CD4-positive, alpha-beta T cell (primary cell): ENCODE measurements around the gene IL17RA. TPM values are rescaled to one million over a fixed set of nuclear protein-coding genes. Genes with fewer than 3 reads are reported as not detected.

Experiments
- ATAC-seq: fragments of 200-7000 bp; cut with Tn5 transposase; one replicate; pipeline ENCODE4 v1.10.0; 2022; ENCODE audit warnings: mild to moderate bottlenecking; ENCODE audit not compliant: poor library complexity
- CTCF ChIA-PET: fragments of 350-600 bp; sonication (Branson Sonifier 250); formaldehyde crosslinking; loops from one replicate; lab custom pipeline; 2021; ENCODE audit warnings: antibody characterized with exemption, inconsistent platforms; lab: Charles Lee
- POLR2A ChIA-PET: fragments of 350-600 bp; sonication (Branson Sonifier 250); formaldehyde crosslinking; loops from one replicate; lab custom pipeline; 2021; ENCODE audit warnings: antibody characterized with exemption, inconsistent platforms; lab: Charles Lee
- DNase-seq, 14 experiments: peaks; one replicate each; pipeline ENCODE4 v3.0.0-alpha.2; 2013 to 2020; ENCODE audit warnings: mixed read lengths in 2 of 14
- H3K27ac ChIP-seq, 2 donors: one replicate each; pipeline versions ENCODE4 v1.5.1 to v1.7.0; 2013; ENCODE audit warnings: low read length in 2 of 2, low read depth in 1 of 2, mild to moderate bottlenecking in 1 of 2
- H3K27me3 ChIP-seq, 2 experiments: 1 replicate in 1 of 2; 2 replicates in 1 of 2; pipeline versions ENCODE4 v1.6.1 to v1.7.0; 2013; ENCODE audit warnings: low read length in 2 of 2, control low read depth in 1 of 2, mild to moderate bottlenecking in 1 of 2, moderate library complexity in 1 of 2; ENCODE audit not compliant: insufficient read depth in 2 of 2, control insufficient read depth in 1 of 2
- H3K36me3 ChIP-seq: one replicate; pipeline ENCODE4 v1.6.1; 2013; ENCODE audit warnings: low read length, control low read depth; ENCODE audit not compliant: insufficient read depth
- H3K4me1 ChIP-seq: one replicate; pipeline ENCODE4 v1.6.1; 2013; ENCODE audit warnings: low read length, control low read depth; ENCODE audit not compliant: insufficient read depth
- H3K4me3 ChIP-seq: one replicate; pipeline ENCODE4 v1.5.1; 2013; ENCODE audit warnings: mild to moderate bottlenecking, low read length, moderate library complexity
- H3K9me3 ChIP-seq, 2 experiments: 1 replicate in 1 of 2; 2 replicates in 1 of 2; pipeline versions ENCODE4 v1.6.1 to v1.7.0; 2013; ENCODE audit warnings: low read length in 2 of 2, mild to moderate bottlenecking in 2 of 2, control low read depth in 1 of 2, moderate library complexity in 1 of 2; ENCODE audit not compliant: control insufficient read depth in 1 of 2, insufficient read depth in 1 of 2
- H3K27ac Mint-ChIP-seq: one replicate; pipeline ENCODE4 v1.8.0; 2020; ENCODE audit warnings: mixed read lengths
- H3K27me3 Mint-ChIP-seq: one replicate; pipeline ENCODE4 v1.8.0; 2021; ENCODE audit warnings: mixed read lengths
- H3K36me3 Mint-ChIP-seq: one replicate; pipeline ENCODE4 v1.8.0; 2021; ENCODE audit warnings: low read depth, mixed read lengths
- H3K4me1 Mint-ChIP-seq: one replicate; pipeline ENCODE4 v1.8.0; 2021; ENCODE audit warnings: low read depth, mixed read lengths
- H3K4me3 Mint-ChIP-seq: one replicate; pipeline ENCODE4 v1.8.0; 2020; ENCODE audit warnings: mild to moderate bottlenecking, mixed read lengths
- H3K9me3 Mint-ChIP-seq: one replicate; pipeline ENCODE4 v1.8.0; 2020; ENCODE audit warnings: mixed read lengths
- CTCF ChIP-seq: fragments of 200-600 bp; IDR thresholded peaks from one replicate; pipeline ENCODE4 v1.8.0; 2022; ENCODE audit warnings: antibody characterized with exemption, mild to moderate bottlenecking
- intact Hi-C, 2 experiments: fragments of 100-400 bp; cut with DNase I in 1 of 2; cut with micrococcal nuclease in 1 of 2; formaldehyde crosslinking; loops; one replicate each; pipeline versions ENCODE4 v1.15.1 to v1.9.0; 2023 to 2025; cut with DNase I, micrococcal nuclease
- total RNA-seq, 174 experiments: library from RNA in 2 of 174; stranded (reverse) in 2 of 174; gene quantifications; one replicate each; pipeline ENCODE4 v1.2.3 and lab custom pipeline; 2021 to 2026

The IL17RA gene
- total RNA-seq, 2 experiments from 2014 or later = 23.2 to 24.3 TPM

- no peak overlapping the region for H3K27ac Mint-ChIP-seq
These were observed 53.1 kb downstream of the IL17RA start for GRCh38 chr22:17137861-17138425.

GRCh38 chr22:17138513-17138912 is 53.7 kb downstream of the IL17RA start:
- no peak overlapping the region for H3K4me3 Mint-ChIP-seq
- intact Hi-C loops = no loop called here
- DNase-seq (no peak), ATAC-seq (no peak)
- Histone ChIP-seq H3K27ac (no peak overlapping the region), H3K9me3 (no peaks in the 10 kb centered on the region), H3K4me3 (no peak overlapping the region), H3K36me3 (peaks cover 46% of the 10 kb centered on the region), H3K27me3 (no peaks in the 10 kb centered on the region), H3K4me1 (no peaks in the 10 kb centered on the region)
- no peaks in the 10 kb centered on the region for H3K9me3 Mint-ChIP-seq
- POLR2A ChIA-PET = no interaction called here
- no peaks in the 10 kb centered on the region for H3K27me3 Mint-ChIP-seq
- CTCF ChIA-PET = interaction anchor here (1.4 kb wide), 1 partner anchor 33 kb away, joined by 6 read pairs; no protein-coding TSS in a partner anchor
- H3K4me1 Mint-ChIP-seq = peaks cover 4% of the 10 kb centered on the region
- TF ChIP-seq CTCF = no peak
- H3K36me3 Mint-ChIP-seq = peaks cover 63% of the 10 kb centered on the region
- H3K27ac Mint-ChIP-seq = no peak overlapping the region

More at GRCh38 chr22:17137861-17138425, 53.1 kb downstream of the IL17RA start:
- ChIA-PET CTCF (no interaction called here), POLR2A (no interaction called here)
- no peak overlapping the region for H3K4me3 Mint-ChIP-seq
- no peaks in the 10 kb centered on the region for H3K9me3 Mint-ChIP-seq
- intact Hi-C loops = no loop called here
- H3K36me3 Mint-ChIP-seq = peaks cover 58% of the 10 kb centered on the region
- no peak overlapping the region for H3K4me3 ChIP-seq
- no peak for TF ChIP-seq CTCF
- DNase-seq (no peak), ATAC-seq (no peak)
- H3K9me3 ChIP-seq = no peaks in the 10 kb centered on the region
- no peaks in the 10 kb centered on the region for H3K27me3 ChIP-seq
- H3K4me1 ChIP-seq = no peaks in the 10 kb centered on the region
- peaks cover 4% of the 10 kb centered on the region for H3K4me1 Mint-ChIP-seq
- H3K27me3 Mint-ChIP-seq = no peaks in the 10 kb centered on the region
- H3K36me3 ChIP-seq = peaks cover 40% of the 10 kb centered on the region
- H3K27ac ChIP-seq = no peak overlapping the region

GRCh38 chr22:17140022-17140421 is 55.2 kb downstream of the IL17RA start:
- H3K27ac ChIP-seq = no peak overlapping the region
- H3K9me3 Mint-ChIP-seq = no peaks in the 10 kb centered on the region
- no peak overlapping the region for H3K27ac Mint-ChIP-seq
- TF ChIP-seq CTCF = no peak
- H3K4me1 Mint-ChIP-seq = peaks cover 4% of the 10 kb centered on the region
- ATAC-seq = no peak
- peaks cover 69% of the 10 kb centered on the region for H3K36me3 Mint-ChIP-seq
- POLR2A ChIA-PET = no interaction called here
- no peaks in the 10 kb centered on the region for H3K27me3 Mint-ChIP-seq
- no peaks in the 10 kb centered on the region for H3K27me3 ChIP-seq
- no peak for DNase-seq
- peaks cover 55% of the 10 kb centered on the region for H3K36me3 ChIP-seq
- H3K9me3 ChIP-seq = no peaks in the 10 kb centered on the region
- no peaks in the 10 kb centered on the region for H3K4me1 ChIP-seq
- CTCF ChIA-PET = no interaction called here
- no peak overlapping the region for H3K4me3 Mint-ChIP-seq
- intact Hi-C loops = no loop called here
- no peak overlapping the region for H3K4me3 ChIP-seq
